ENCODE data around the gene P2RX7. TPM values are rescaled to one million over a fixed set of nuclear protein-coding genes. Genes with fewer than 3 reads are reported as not detected.
"Not testable (repeated sequence)": the region's sequence is repeated elsewhere in the genome, so short reads cannot be mapped to it uniquely, and the experiment has no call there.

Gene P2RX7
- total and polyA plus RNA-seq, 7 donors, result 0.60 to 8.0 (median 3.9) TPM

GRCh38 chr12:121142171-121142950 lies 9.7 kb downstream of the P2RX7 start:
- no peak for DNase-seq
- H3K4me1 ChIP-seq, result no peaks in the 10 kb centered on the region
- H3K36me3 ChIP-seq, result no peaks in the 10 kb centered on the region
- TF ChIP-seq POLR2A (IDR thresholded peaks at IDR 0.05) (no peak), EP300 (IDR thresholded peaks at IDR 0.05) (no peak), POLR2AphosphoS5 (IDR thresholded peaks at IDR 0.05) (no peak), CTCF (IDR thresholded peaks at IDR 0.05) (no peak)
- no peak overlapping the region for H3K4me3 ChIP-seq
- no peak overlapping the region for H3K27ac ChIP-seq
- intact Hi-C loops (cut with DNase I), result no loop called here
- no peaks in the 10 kb centered on the region for H3K9me3 ChIP-seq
- H3K27me3 ChIP-seq, result no peaks in the 10 kb centered on the region
- 86 to 96% methylated on average over 11 of the region's 11 CpGs for WGBS, 2 donors

- WGBS, 2 donors, result 83 to 87% methylated on average over 3 of the region's 3 CpGs
These were observed 11.8 kb downstream of the P2RX7 start for GRCh38 chr12:121144416-121144914.

GRCh38 chr12:121145221-121145620 lies 12.5 kb downstream of the P2RX7 start:
- no peaks in the 10 kb centered on the region for H3K27me3 ChIP-seq
- no peak overlapping the region for H3K27ac ChIP-seq
- 68 to 82% methylated on average over 8 of the region's 8 CpGs for WGBS, 2 donors
- no peaks in the 10 kb centered on the region for H3K4me1 ChIP-seq
- TF ChIP-seq EP300 (IDR thresholded peaks at IDR 0.05) (no peak), POLR2AphosphoS5 (IDR thresholded peaks at IDR 0.05) (no peak), POLR2A (IDR thresholded peaks at IDR 0.05) (no peak), CTCF (IDR thresholded peaks at IDR 0.05) (no peak)
- no peak overlapping the region for H3K4me3 ChIP-seq
- H3K9me3 ChIP-seq, result no peaks in the 10 kb centered on the region
- no peak for DNase-seq
- no peaks in the 10 kb centered on the region for H3K36me3 ChIP-seq
- intact Hi-C loops (cut with DNase I), result no loop called here

More at GRCh38 chr12:121144416-121144914, 11.8 kb downstream of the P2RX7 start:
- no peaks in the 10 kb centered on the region for H3K27me3 ChIP-seq
- no peaks in the 10 kb centered on the region for H3K4me1 ChIP-seq
- H3K9me3 ChIP-seq, result no peaks in the 10 kb centered on the region
- no peak overlapping the region for H3K4me3 ChIP-seq
- H3K36me3 ChIP-seq, result no peaks in the 10 kb centered on the region
- H3K27ac ChIP-seq, result peak overlapping the region in 2 of 4 donors; percentile 18 to 21
- no peak for TF ChIP-seq CTCF (IDR thresholded peaks at IDR 0.05)
- TF ChIP-seq POLR2AphosphoS5 (IDR thresholded peaks at IDR 0.05), result no peak
- no peak for TF ChIP-seq EP300 (IDR thresholded peaks at IDR 0.05)
- TF ChIP-seq POLR2A (IDR thresholded peaks at IDR 0.05), result no peak
- no peak for DNase-seq
- intact Hi-C loops (cut with DNase I), result no loop called here

GRCh38 chr12:121149289-121149688 lies 16.6 kb downstream of the P2RX7 start:
- H3K27ac ChIP-seq; H3K4me1 ChIP-seq; H3K27me3 ChIP-seq; H3K4me3 ChIP-seq; intact Hi-C loops (cut with DNase I); DNase-seq; H3K36me3 ChIP-seq; H3K9me3 ChIP-seq: not testable (repeated sequence)
- WGBS, 2 donors, result 90% methylated on average over 3 of the region's 3 CpGs

- Histone ChIP-seq H3K36me3 (peaks cover 0 to 36% (median 0%) of the 10 kb centered on the region in 4 donors), H3K27me3 (no peaks in the 10 kb centered on the region), H3K4me3 (no peak overlapping the region), H3K9me3 (no peaks in the 10 kb centered on the region), H3K4me1 (no peaks in the 10 kb centered on the region), H3K27ac (no peak overlapping the region)
- TF ChIP-seq POLR2A (IDR thresholded peaks at IDR 0.05) (no peak), CTCF (IDR thresholded peaks at IDR 0.05) (no peak), EP300 (IDR thresholded peaks at IDR 0.05) (no peak), POLR2AphosphoS5 (IDR thresholded peaks at IDR 0.05) (no peak)
- intact Hi-C loops (cut with DNase I), result no loop called here
- 85 to 93% methylated on average over 14 of the region's 14 CpGs for WGBS, 2 donors
- DNase-seq, result no peak
These were observed 22.2 kb downstream of the P2RX7 start for GRCh38 chr12:121154793-121155375.
